PC-3 (cell line): ENCODE results near the gene TGM4. TPM values are rescaled to one million over a fixed set of nuclear protein-coding genes. Genes with fewer than 3 reads are reported as not detected.

ENCODE experiments used
- ATAC-seq: fragments of 200-7000 bp; cut with Tn5 transposase; 2 replicates; pipeline ENCODE4 v1.9.1; 2020; ENCODE audit warnings: mild to moderate bottlenecking, moderate library complexity
- BruUV-seq: library from RNA; stranded (reverse); fragments of 400-500 nt; replicated peaks from 2 replicates; lab custom pipeline; 2021; lab: Mats Ljungman, UMichigan
- CTCF ChIA-PET: fragments of 300-600 bp; sonication (Branson Sonifier 250); formaldehyde crosslinking; loops from one replicate; lab custom pipeline; 2022; ENCODE audit warnings: antibody characterized with exemption; lab: Charles Lee
- POLR2A ChIA-PET: fragments of 300-600 bp; sonication (Branson Sonifier 250); formaldehyde crosslinking; loops from one replicate; lab custom pipeline; 2022; ENCODE audit warnings: antibody characterized with exemption; ENCODE audit not compliant: unreplicated experiment; lab: Charles Lee
- DNase-seq: peaks from one replicate; pipeline ENCODE4 v3.0.0-alpha.2; 2015
- H2AFZ ChIP-seq: fragments of 300-600 bp; sonication (generic); 2 replicates; pipeline ENCODE4 v1.6.0; 2016; ENCODE audit warnings: antibody characterized with exemption, low read length
- H3F3A ChIP-seq: fragments of 300-600 bp; sonication (generic); one replicate; pipeline ENCODE4 v1.6.0; 2017; ENCODE audit warnings: antibody characterized with exemption, low read length, control low read depth, mild to moderate bottlenecking; ENCODE audit not compliant: unreplicated experiment
- H3K27ac ChIP-seq: fragments of 300-600 bp; sonication (generic); 2 replicates; pipeline ENCODE4 v1.5.1; 2016; ENCODE audit warnings: mild to moderate bottlenecking, low read length
- H3K27me3 ChIP-seq: fragments of 300-600 bp; sonication (generic); 2 replicates; pipeline ENCODE4 v1.6.1; 2016; ENCODE audit warnings: low read length, mixed read lengths
- H3K36me3 ChIP-seq: fragments of 300-600 bp; sonication (generic); 2 replicates; pipeline ENCODE4 v1.6.1; 2016; ENCODE audit warnings: low read depth, mixed run types, low read length, mixed read lengths
- H3K4me1 ChIP-seq: fragments of 300-600 bp; sonication (generic); 2 replicates; pipeline ENCODE4 v1.5.1; 2016; ENCODE audit warnings: low read length; ENCODE audit not compliant: insufficient read depth
- H3K4me2 ChIP-seq: fragments of 300-600 bp; sonication (generic); 2 replicates; pipeline ENCODE4 v1.6.0; 2016; ENCODE audit warnings: low read length
- H3K4me3 ChIP-seq: fragments of 300-600 bp; sonication (generic); 2 replicates; pipeline ENCODE4 v1.5.1; 2016; ENCODE audit warnings: mild to moderate bottlenecking, low read length, mixed read lengths
- H3K79me2 ChIP-seq: fragments of 300-600 bp; sonication (generic); 2 replicates; pipeline ENCODE4 v1.6.1; 2017; ENCODE audit warnings: low read length, mixed read lengths
- H3K9ac ChIP-seq: fragments of 300-600 bp; sonication (generic); 2 replicates; pipeline ENCODE4 v1.6.0; 2016; ENCODE audit warnings: mild to moderate bottlenecking, low read length
- H3K9me2 ChIP-seq: fragments of 300-600 bp; sonication (generic); replicated peaks from 2 replicates; pipeline ENCODE4 v1.6.1; 2016; ENCODE audit warnings: mixed run types, low read length, mixed read lengths
- H3K9me3 ChIP-seq: fragments of 300-600 bp; sonication (generic); 2 replicates; pipeline ENCODE4 v1.6.1; 2016; ENCODE audit warnings: low read length, mixed read lengths
- H4K20me1 ChIP-seq: fragments of 300-600 bp; sonication (generic); 2 replicates; pipeline ENCODE4 v1.6.1; 2016; ENCODE audit warnings: low read length, mixed read lengths
- CTCF ChIP-seq: fragments of 300-600 bp; sonication (generic); conservative IDR thresholded peaks from 2 replicates; pipeline ENCODE4 v1.5.1; 2017; ENCODE audit warnings: antibody characterized with exemption, low read depth, mild to moderate bottlenecking, low read length
- EZH2 ChIP-seq: fragments of 300-600 bp; sonication (generic); IDR thresholded peaks from one replicate; pipeline ENCODE4 v1.6.1; 2017; ENCODE audit warnings: antibody characterized with exemption, mild to moderate bottlenecking, low read length; ENCODE audit not compliant: unreplicated experiment
- EZH2phosphoT487 ChIP-seq: fragments of 300-600 bp; sonication (generic); IDR thresholded peaks from 2 replicates; pipeline ENCODE4 v1.6.1; 2018; ENCODE audit warnings: mild to moderate bottlenecking, antibody characterized with exemption, low read length, borderline replicate concordance
- intact Hi-C: fragments of 100-400 bp; cut with micrococcal nuclease; formaldehyde crosslinking; loops from 2 replicates; pipeline ENCODE4 v1.9.0; 2023
- total RNA-seq: library from RNA; depleted of rRNA; stranded (reverse); fragments of >200 nt; gene quantifications from 2 replicates; pipeline ENCODE4 v1.2.3, GENCODE V29; 2014

Gene TGM4
- total RNA-seq, 1 experiment from 2014 or later = 1.2 TPM

- intact Hi-C loops = no loop called here
- no peak overlapping the region for H3K4me3 ChIP-seq
- CTCF ChIA-PET = no interaction called here
- H3K9ac ChIP-seq = no peak overlapping the region
- H3K9me3 ChIP-seq = no peaks in the 10 kb centered on the region
- peaks cover 52% of the 10 kb centered on the region for H3K79me2 ChIP-seq
- no peaks in the 10 kb centered on the region for H3K27me3 ChIP-seq
- POLR2A ChIA-PET = no interaction called here
- DNase-seq (no peak), ATAC-seq (no peak)
- BruUV-seq = no TSS peak
- H3K27ac ChIP-seq = no peak overlapping the region
- H3K4me1 ChIP-seq = peaks cover 18% of the 10 kb centered on the region
- H3K4me2 ChIP-seq = no peak overlapping the region
- H3K9me2 ChIP-seq = no peaks in the 10 kb centered on the region
- peaks cover 12% of the 10 kb centered on the region; the same call in 1 of the 2 replicates for H3K36me3 ChIP-seq
- H4K20me1 ChIP-seq = peaks cover 11% of the 10 kb centered on the region; the same call in 1 of the 2 replicates
- TF ChIP-seq EZH2 = no peak
- no peak for TF ChIP-seq CTCF
- TF ChIP-seq EZH2phosphoT487 = no peak
- H2AFZ ChIP-seq = no peak overlapping the region
- peaks cover 4% of the 10 kb centered on the region for H3F3A ChIP-seq
These were observed 75.9 kb downstream of the TGM4 start for GRCh38 chr3:44950275-44950734.

GRCh38 chr3:44952689-44953088 lies 78.3 kb downstream of the TGM4 start:
- Histone ChIP-seq H3K79me2 (peaks cover 72% of the 10 kb centered on the region), H3K27ac (no peak overlapping the region), H3F3A (peaks cover 4% of the 10 kb centered on the region), H3K36me3 (peaks cover 12% of the 10 kb centered on the region; the same call in 1 of the 2 replicates), H3K9ac (no peak overlapping the region), H2AFZ (no peak overlapping the region), H3K9me3 (no peaks in the 10 kb centered on the region), H3K4me2 (no peak overlapping the region), H4K20me1 (peaks cover 11% of the 10 kb centered on the region; the same call in 1 of the 2 replicates), H3K4me1 (peaks cover 35% of the 10 kb centered on the region), H3K9me2 (no peaks in the 10 kb centered on the region), H3K27me3 (no peaks in the 10 kb centered on the region), H3K4me3 (no peak overlapping the region)
- no peak for DNase-seq
- TF ChIP-seq EZH2 (no peak), EZH2phosphoT487 (no peak), CTCF (no peak)
- intact Hi-C loops = no loop called here
- BruUV-seq = no TSS peak
- ChIA-PET POLR2A (no interaction called here), CTCF (no interaction called here)
- ATAC-seq = no peak

- Histone ChIP-seq H3K4me2 (peak overlapping the region; percentile 52), H3K4me1 (peaks cover 45% of the 10 kb centered on the region), H4K20me1 (peaks cover 11% of the 10 kb centered on the region; the same call in 1 of the 2 replicates), H3F3A (peaks cover 4% of the 10 kb centered on the region), H3K9ac (peak overlapping the region; percentile 7), H3K79me2 (peaks cover 82% of the 10 kb centered on the region), H2AFZ (no peak overlapping the region), H3K4me3 (no peak overlapping the region), H3K9me2 (no peaks in the 10 kb centered on the region), H3K36me3 (peaks cover 23% of the 10 kb centered on the region; the same call in 1 of the 2 replicates), H3K27me3 (no peaks in the 10 kb centered on the region), H3K27ac (peak overlapping the region; percentile 72), H3K9me3 (no peaks in the 10 kb centered on the region)
- CTCF ChIA-PET = no interaction called here
- intact Hi-C loops = loop anchor here (2.0 kb wide), 2 partner anchors 38 to 40 kb away; no protein-coding TSS in a partner anchor
- no peak for TF ChIP-seq CTCF
- no peak for TF ChIP-seq EZH2
- TF ChIP-seq EZH2phosphoT487 = no peak
- ATAC-seq (no peak), DNase-seq (no peak)
- POLR2A ChIA-PET = no interaction called here
- BruUV-seq = no TSS peak
These were observed 79.9 kb downstream of the TGM4 start for GRCh38 chr3:44954304-44954703.
